Osteoblast (primary cell): ENCODE results near the gene RETREG3. TPM values are rescaled to one million over a fixed set of nuclear protein-coding genes. Genes with fewer than 3 reads are reported as not detected.

Source experiments
- DNase-seq: peaks from one replicate; pipeline ENCODE4 v3.0.0; 2011; ENCODE audit warnings: low spot score, mixed read lengths; ENCODE audit not compliant: insufficient read length; ENCODE audit errors: missing footprints
- H2AFZ ChIP-seq: 2 replicates; pipeline ENCODE4 v1.6.0; 2011; ENCODE audit warnings: mild to moderate bottlenecking, low read length
- H3K27ac ChIP-seq: 2 replicates; pipeline ENCODE4 v1.5.1; 2011; ENCODE audit warnings: mild to moderate bottlenecking, low read depth, low read length, moderate library complexity
- H3K27me3 ChIP-seq: 2 replicates; pipeline ENCODE4 v1.6.0; 2012; ENCODE audit warnings: mild to moderate bottlenecking, control low read depth, inconsistent platforms, low read length, moderate library complexity; ENCODE audit not compliant: insufficient read depth
- H3K36me3 ChIP-seq: 2 replicates; pipeline ENCODE4 v1.5.1; 2011; ENCODE audit warnings: mild to moderate bottlenecking, low read length, control low read depth, moderate library complexity; ENCODE audit not compliant: insufficient read depth
- H3K4me1 ChIP-seq: 2 replicates; pipeline ENCODE4 v1.5.1; 2011; ENCODE audit warnings: mild to moderate bottlenecking, low read length, control low read depth, moderate library complexity; ENCODE audit not compliant: insufficient read depth
- H3K4me2 ChIP-seq: 2 replicates; pipeline ENCODE4 v1.6.0; 2011; ENCODE audit warnings: mild to moderate bottlenecking, low read length; ENCODE audit not compliant: insufficient read depth
- H3K4me3 ChIP-seq: fragments of 200-600 bp; sonication (generic); 3 replicates; pipeline ENCODE4 v1.5.1; 2012; ENCODE audit warnings: mild to moderate bottlenecking, low read length, inconsistent platforms; ENCODE audit not compliant: insufficient read depth
- H3K79me2 ChIP-seq: 2 replicates; pipeline ENCODE4 v1.6.0; 2012; ENCODE audit warnings: mild to moderate bottlenecking, low read length, control low read depth, inconsistent platforms; ENCODE audit not compliant: insufficient read depth
- H3K9me3 ChIP-seq: 2 replicates; pipeline ENCODE4 v1.5.1; 2011; ENCODE audit warnings: low read depth, low read length, control low read depth
- H4K20me1 ChIP-seq: 2 replicates; pipeline ENCODE4 v1.6.0; 2012; ENCODE audit warnings: mild to moderate bottlenecking, low read length, control low read depth; ENCODE audit not compliant: insufficient read depth
- total RNA-seq: library from RNA; depleted of rRNA; stranded (reverse); fragments of >200 nt; gene quantifications from 2 replicates; pipeline ENCODE4 v1.2.3, GENCODE V29; 2012
- TF ChIP-seq, protein P1 (sequence below): IDR thresholded peaks from 2 replicates; pipeline ENCODE4 v1.5.1; 2011; ENCODE audit warnings: mild to moderate bottlenecking, low read depth, low read length, moderate library complexity; ENCODE audit errors: extremely low read depth

RETREG3 gene
- total RNA-seq, 1 donor: 90.1 TPM

DNA sequence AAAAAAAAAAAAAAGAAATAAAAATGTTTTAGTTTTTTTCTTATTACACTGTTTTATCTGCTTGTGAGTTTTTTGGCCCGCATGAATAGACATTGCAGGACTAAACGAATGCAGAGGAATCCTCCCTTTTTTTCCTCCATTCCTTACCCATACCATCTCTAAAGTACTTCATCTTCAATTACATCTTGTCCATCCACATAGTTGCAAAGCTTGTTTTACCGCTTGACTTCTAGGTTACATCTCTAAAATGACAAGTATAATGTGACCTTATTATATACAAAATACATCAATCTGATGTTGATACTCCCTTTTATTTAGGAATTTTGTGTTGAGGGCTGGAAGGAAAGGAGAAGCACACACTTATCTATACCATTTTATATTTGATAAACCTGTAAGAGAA, 12.8 kb downstream of the RETREG3 start:
- TF ChIP-seq, protein P1, sequence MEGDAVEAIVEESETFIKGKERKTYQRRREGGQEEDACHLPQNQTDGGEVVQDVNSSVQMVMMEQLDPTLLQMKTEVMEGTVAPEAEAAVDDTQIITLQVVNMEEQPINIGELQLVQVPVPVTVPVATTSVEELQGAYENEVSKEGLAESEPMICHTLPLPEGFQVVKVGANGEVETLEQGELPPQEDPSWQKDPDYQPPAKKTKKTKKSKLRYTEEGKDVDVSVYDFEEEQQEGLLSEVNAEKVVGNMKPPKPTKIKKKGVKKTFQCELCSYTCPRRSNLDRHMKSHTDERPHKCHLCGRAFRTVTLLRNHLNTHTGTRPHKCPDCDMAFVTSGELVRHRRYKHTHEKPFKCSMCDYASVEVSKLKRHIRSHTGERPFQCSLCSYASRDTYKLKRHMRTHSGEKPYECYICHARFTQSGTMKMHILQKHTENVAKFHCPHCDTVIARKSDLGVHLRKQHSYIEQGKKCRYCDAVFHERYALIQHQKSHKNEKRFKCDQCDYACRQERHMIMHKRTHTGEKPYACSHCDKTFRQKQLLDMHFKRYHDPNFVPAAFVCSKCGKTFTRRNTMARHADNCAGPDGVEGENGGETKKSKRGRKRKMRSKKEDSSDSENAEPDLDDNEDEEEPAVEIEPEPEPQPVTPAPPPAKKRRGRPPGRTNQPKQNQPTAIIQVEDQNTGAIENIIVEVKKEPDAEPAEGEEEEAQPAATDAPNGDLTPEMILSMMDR: no peak
- peaks cover 64% of the 10 kb centered on the region for H3K79me2 ChIP-seq
- no peak overlapping the region for H3K4me3 ChIP-seq
- no peaks in the 10 kb centered on the region for H3K9me3 ChIP-seq
- H3K27me3 ChIP-seq: no peaks in the 10 kb centered on the region
- H2AFZ ChIP-seq: no peak overlapping the region
- peaks cover 16% of the 10 kb centered on the region for H4K20me1 ChIP-seq
- no peak overlapping the region for H3K27ac ChIP-seq
- DNase-seq: no peak
- peaks cover 3% of the 10 kb centered on the region for H3K4me1 ChIP-seq
- H3K4me2 ChIP-seq: no peak overlapping the region
- no peaks in the 10 kb centered on the region for H3K36me3 ChIP-seq

DNA sequence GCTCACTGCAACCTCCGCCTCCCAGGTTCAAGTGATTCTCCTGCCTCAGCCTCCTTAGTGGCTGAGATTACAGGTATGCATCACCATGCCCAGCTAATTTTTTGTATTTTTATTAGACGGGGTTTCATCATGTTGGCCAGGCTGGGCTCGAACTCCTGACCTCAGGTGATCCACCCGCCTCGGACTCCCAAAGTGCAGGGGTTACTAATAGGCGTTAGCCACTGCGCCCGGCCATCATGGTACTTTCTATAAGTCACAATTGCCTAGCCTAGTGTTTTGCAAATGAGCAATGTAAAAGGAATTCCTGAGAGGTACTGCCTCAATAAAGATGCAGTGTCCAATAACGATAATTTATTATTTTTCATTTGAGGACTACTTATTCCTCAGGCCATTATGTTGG, 17.8 kb downstream of the RETREG3 start:
- no peaks in the 10 kb centered on the region for H3K4me1 ChIP-seq
- H3K27ac ChIP-seq: no peak overlapping the region
- TF ChIP-seq, protein P1: no peak
- H3K27me3 ChIP-seq: no peaks in the 10 kb centered on the region
- H3K4me2 ChIP-seq: no peak overlapping the region
- H2AFZ ChIP-seq: no peak overlapping the region
- H3K36me3 ChIP-seq: peaks cover 23% of the 10 kb centered on the region
- H3K79me2 ChIP-seq: peaks cover 33% of the 10 kb centered on the region
- DNase-seq: no peak
- no peaks in the 10 kb centered on the region for H3K9me3 ChIP-seq
- peaks cover 5% of the 10 kb centered on the region for H4K20me1 ChIP-seq
- H3K4me3 ChIP-seq: no peak overlapping the region

DNA sequence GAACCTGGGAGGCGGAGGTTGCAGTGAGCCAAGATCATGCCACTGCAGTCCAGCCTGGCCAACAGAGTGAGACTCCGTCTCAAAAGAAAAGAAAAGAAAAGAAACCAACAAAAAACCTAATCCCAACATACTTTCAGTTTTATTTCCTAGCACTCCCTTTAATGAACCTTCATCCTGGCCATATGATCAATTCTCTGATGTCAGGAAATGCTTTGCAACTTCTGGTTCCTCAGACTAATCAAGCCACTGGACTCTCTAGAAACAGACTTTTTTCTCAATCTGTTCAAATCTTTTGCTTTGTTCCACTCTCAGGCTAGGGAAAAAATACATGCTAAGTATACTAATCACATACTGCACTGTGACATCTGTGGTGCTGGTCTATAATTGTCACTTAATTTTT, 18.3 kb downstream of the RETREG3 start:
- Histone ChIP-seq H3K27ac (no peak overlapping the region), H3K36me3 (peaks cover 28% of the 10 kb centered on the region), H3K27me3 (no peaks in the 10 kb centered on the region), H3K4me3 (no peak overlapping the region), H4K20me1 (peaks cover 5% of the 10 kb centered on the region), H2AFZ (no peak overlapping the region), H3K79me2 (peaks cover 32% of the 10 kb centered on the region), H3K4me2 (no peak overlapping the region), H3K9me3 (no peaks in the 10 kb centered on the region), H3K4me1 (no peaks in the 10 kb centered on the region)
- TF ChIP-seq, protein P1: no peak
- DNase-seq: no peak

DNA sequence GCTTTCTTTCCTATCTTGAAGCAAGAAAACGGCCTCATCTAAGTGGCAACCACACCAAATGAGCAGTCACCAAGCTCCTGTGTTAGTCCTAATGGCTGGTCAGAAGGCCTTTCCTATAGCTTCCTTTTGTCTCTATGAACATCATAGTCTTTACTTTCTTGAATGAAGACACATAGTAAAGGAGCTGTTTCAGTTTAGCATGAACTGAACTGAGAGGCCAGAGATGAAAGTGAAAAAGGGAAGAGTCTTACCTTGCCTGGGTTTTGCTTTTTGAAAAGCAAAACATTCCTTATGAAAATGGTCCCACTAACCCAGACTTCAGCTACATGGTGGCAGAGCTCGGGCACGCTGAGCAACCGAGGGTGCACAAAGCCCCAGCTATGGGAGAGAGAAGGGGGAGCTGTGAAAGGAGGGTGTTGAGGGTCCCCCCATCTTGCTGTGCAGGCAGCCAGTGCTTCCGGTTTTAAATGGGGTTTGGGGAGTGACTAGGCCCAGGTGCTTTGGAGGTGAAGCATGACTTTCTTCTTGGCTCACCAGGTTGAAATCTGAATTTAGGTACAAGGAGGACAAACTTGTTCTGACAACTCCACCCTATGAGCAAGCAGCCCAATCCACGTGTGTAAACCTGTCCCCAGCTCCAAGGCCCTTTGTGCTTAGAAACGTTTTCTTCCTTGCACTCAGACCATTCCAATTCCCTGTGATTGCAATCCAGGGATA, 22.5 kb downstream of the RETREG3 start:
- no peak overlapping the region for H3K4me2 ChIP-seq
- H3K9me3 ChIP-seq: no peaks in the 10 kb centered on the region
- no peak overlapping the region for H3K27ac ChIP-seq
- no peaks in the 10 kb centered on the region for H4K20me1 ChIP-seq
- peaks cover 2% of the 10 kb centered on the region for H3K79me2 ChIP-seq
- no peaks in the 10 kb centered on the region for H3K4me1 ChIP-seq
- H3K27me3 ChIP-seq: no peaks in the 10 kb centered on the region
- peaks cover 68% of the 10 kb centered on the region for H3K36me3 ChIP-seq
- no peak overlapping the region for H3K4me3 ChIP-seq
- no peak for DNase-seq
- no peak overlapping the region for H2AFZ ChIP-seq
- TF ChIP-seq, protein P1: no peak
